ENCODE results near the gene ARHGAP21. TPM values are rescaled to one million over a fixed set of nuclear protein-coding genes. Genes with fewer than 3 reads are reported as not detected.

Gene ARHGAP21
- total RNA-seq, 2 donors from 2014 or later: 84.9 to 107 TPM

DNA sequence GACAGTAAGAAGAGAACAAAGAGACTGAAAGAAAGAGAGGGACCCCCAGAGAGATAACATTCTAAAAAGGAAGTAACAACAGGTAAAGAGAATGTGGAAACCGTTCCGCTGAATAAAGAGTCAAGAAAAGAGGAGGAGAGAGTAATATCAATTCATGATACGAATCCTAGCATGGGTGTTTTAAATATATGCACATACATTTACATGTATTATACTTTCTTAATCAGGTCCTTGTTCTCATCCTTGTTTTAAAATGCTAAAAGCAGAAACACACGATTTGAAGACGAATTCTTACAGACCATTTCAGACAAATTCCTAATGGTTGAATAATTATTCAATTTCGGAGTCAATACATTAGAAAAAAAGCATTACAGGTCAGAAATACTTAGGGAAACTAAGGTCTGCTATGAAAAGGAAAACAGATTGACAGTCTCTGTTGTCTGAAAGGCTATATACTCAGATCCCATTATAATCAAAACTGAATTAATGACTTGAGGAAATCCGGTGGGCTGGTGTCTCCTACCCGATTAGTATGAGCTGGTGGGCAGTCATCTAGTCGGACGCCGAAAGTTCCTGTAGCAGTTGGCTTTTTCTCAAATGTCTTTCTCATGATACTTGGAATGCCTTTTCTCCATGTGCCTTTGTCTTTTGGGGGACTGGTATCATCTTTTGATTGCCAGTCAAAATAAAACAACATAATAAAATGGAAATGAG lies 127.3 kb downstream of the ARHGAP21 start:
- no peaks in the 10 kb centered on the region for H3K36me3 ChIP-seq
- intact Hi-C loops (cut with DNase I): no loop called here
- no peak overlapping the region for H3K9ac ChIP-seq (ENCODE audit: low read depth in 2 of 2, low read length in 2 of 2)
- H3K27me3 ChIP-seq: no peaks in the 10 kb centered on the region
- DNase-seq: no peak
- H3K4me3 ChIP-seq: no peak overlapping the region
- no peak overlapping the region for H3K27ac ChIP-seq
- H3K4me1 ChIP-seq: no peaks in the 10 kb centered on the region
- TF ChIP-seq, protein P1, sequence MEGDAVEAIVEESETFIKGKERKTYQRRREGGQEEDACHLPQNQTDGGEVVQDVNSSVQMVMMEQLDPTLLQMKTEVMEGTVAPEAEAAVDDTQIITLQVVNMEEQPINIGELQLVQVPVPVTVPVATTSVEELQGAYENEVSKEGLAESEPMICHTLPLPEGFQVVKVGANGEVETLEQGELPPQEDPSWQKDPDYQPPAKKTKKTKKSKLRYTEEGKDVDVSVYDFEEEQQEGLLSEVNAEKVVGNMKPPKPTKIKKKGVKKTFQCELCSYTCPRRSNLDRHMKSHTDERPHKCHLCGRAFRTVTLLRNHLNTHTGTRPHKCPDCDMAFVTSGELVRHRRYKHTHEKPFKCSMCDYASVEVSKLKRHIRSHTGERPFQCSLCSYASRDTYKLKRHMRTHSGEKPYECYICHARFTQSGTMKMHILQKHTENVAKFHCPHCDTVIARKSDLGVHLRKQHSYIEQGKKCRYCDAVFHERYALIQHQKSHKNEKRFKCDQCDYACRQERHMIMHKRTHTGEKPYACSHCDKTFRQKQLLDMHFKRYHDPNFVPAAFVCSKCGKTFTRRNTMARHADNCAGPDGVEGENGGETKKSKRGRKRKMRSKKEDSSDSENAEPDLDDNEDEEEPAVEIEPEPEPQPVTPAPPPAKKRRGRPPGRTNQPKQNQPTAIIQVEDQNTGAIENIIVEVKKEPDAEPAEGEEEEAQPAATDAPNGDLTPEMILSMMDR (IDR thresholded peaks at IDR 0.05): no peak
- H3K9me3 ChIP-seq: no peaks in the 10 kb centered on the region

DNA sequence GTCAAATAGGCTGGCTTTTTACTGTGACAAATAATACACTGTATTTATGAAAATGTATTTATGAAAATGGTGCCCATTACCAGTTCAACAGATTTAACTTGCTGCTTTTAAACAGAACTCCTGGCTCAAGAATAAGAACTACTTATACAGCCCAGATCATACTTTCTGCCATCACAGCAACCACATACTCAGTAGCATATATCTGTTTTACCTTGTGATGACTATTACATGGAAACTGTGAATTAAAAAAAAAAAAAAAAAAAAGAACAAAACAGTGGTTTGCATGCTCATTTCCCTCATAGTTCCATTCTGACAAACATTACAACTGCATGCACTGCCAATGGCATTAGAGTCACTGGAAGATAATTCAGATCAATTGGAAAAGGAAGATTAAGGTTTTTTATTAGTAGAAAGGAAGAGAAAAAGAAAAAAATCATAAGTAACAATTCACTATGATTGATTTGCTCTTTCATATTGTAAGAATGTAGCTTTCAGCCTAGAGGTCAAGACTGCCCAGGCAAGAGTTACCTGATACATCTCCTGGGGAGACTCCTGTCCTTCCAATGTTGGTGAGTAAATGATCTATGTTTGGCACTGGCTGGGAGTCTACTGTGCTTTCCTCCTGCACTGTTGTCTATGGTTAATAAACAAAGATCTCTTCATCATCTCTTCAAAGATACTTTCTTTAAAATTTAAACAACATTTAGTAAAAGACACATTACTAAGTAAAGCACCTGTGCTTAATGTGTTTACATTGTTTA lies 132.8 kb downstream of the ARHGAP21 start:
- DNase-seq: no peak
- Histone ChIP-seq H3K4me3 (no peak overlapping the region), H3K4me1 (no peaks in the 10 kb centered on the region), H3K27me3 (no peaks in the 10 kb centered on the region), H3K27ac (no peak overlapping the region), H3K9me3 (no peaks in the 10 kb centered on the region), H3K9ac (ENCODE audit: low read depth in 2 of 2, low read length in 2 of 2) (no peak overlapping the region), H3K36me3 (no peaks in the 10 kb centered on the region)
- intact Hi-C loops (cut with DNase I): no loop called here
- TF ChIP-seq, protein P1 (IDR thresholded peaks at IDR 0.05): no peak

DNA sequence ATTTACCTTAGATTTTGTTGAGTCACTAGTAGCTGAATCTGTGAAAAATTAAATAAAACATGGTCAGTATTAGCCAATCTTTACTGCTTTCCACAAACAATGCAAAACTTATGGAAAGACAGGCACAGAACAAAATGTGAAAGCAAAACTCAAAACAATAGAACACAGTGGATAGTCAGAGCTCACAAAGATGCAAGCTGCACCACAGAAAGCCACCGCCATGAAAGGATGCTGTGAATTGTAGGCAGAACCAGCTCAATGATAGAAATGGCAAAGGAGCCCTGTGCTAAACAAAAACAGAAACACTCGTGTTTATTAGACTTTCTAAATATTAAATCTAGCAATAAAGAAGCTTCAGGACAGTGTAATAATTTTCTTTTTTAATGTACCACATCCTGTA lies 134.4 kb downstream of the ARHGAP21 start:
- no peaks in the 10 kb centered on the region for H3K36me3 ChIP-seq
- no peak overlapping the region for H3K4me3 ChIP-seq
- no peak for DNase-seq
- intact Hi-C loops (cut with DNase I): no loop called here
- no peaks in the 10 kb centered on the region for H3K4me1 ChIP-seq
- H3K9me3 ChIP-seq: no peaks in the 10 kb centered on the region
- TF ChIP-seq, protein P1 (IDR thresholded peaks at IDR 0.05): no peak
- H3K27me3 ChIP-seq: no peaks in the 10 kb centered on the region
- H3K9ac ChIP-seq (ENCODE audit: low read depth in 2 of 2, low read length in 2 of 2): no peak overlapping the region
- no peak overlapping the region for H3K27ac ChIP-seq

DNA sequence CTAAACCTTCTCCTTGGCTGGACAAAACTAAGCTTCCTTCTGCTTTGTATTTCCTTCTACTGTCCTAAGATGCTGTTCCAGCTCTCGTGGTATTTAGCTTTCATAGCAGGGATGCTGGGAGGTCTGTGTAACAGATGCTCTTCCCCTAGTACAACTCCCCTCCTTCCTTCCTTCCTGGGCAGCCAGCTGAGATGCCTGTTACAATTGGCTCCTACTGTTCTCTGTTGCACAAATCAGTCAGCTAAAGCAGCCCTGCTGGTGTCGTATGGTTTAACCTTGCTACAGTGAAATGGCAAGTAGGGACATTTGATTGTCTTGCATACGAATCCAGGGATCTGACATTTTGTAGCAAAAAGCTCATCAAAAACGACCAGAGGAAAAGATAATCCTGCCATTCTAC lies 143.8 kb downstream of the ARHGAP21 start:
- H3K9ac ChIP-seq (ENCODE audit: low read depth in 2 of 2, low read length in 2 of 2): no peak overlapping the region
- intact Hi-C loops (cut with DNase I): no loop called here
- no peak for DNase-seq
- no peak overlapping the region for H3K27ac ChIP-seq
- H3K36me3 ChIP-seq: no peaks in the 10 kb centered on the region
- H3K9me3 ChIP-seq: no peaks in the 10 kb centered on the region
- no peaks in the 10 kb centered on the region for H3K27me3 ChIP-seq
- no peaks in the 10 kb centered on the region for H3K4me1 ChIP-seq
- TF ChIP-seq, protein P1 (IDR thresholded peaks at IDR 0.05): no peak
- H3K4me3 ChIP-seq: no peak overlapping the region

DNA sequence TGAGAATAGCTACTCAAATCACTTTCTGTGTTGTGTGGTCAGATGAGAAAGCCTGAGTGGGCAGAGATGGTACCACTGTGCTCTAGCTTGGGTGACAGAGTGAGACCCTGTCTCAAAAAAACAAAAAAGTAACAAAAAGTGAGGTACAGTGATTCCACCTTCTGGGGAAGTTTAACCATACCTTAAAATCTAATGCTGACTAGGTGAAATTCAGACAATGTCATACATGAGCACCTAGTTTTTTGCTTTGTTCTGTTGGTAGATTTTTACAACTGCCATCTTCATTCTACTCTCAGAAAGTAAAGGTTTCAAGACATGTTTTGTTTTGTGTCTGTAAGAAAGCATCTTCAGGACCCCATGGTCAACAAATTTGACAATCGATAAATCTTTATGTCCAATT lies 144.2 kb downstream of the ARHGAP21 start:
- no peaks in the 10 kb centered on the region for H3K4me1 ChIP-seq
- TF ChIP-seq, protein P1 (IDR thresholded peaks at IDR 0.05): no peak
- no peak for DNase-seq
- no peak overlapping the region for H3K27ac ChIP-seq
- intact Hi-C loops (cut with DNase I): no loop called here
- no peaks in the 10 kb centered on the region for H3K9me3 ChIP-seq
- no peaks in the 10 kb centered on the region for H3K27me3 ChIP-seq
- H3K36me3 ChIP-seq: no peaks in the 10 kb centered on the region
- no peak overlapping the region for H3K4me3 ChIP-seq
- no peak overlapping the region for H3K9ac ChIP-seq (ENCODE audit: low read depth in 2 of 2, low read length in 2 of 2)

Data from colonic mucosa (tissue), 4 donors.